Activated CD4-positive, alpha-beta T cell treated with anti-CD3 and anti-CD28 coated beads, Interleukin-2, amount 10 ng/mL, durations not matched to agents 24 days and 14 days (primary cell): ENCODE results near the gene ENTR1. TPM values are rescaled to one million over a fixed set of nuclear protein-coding genes. Genes with fewer than 3 reads are reported as not detected.

ENCODE experiments used
- DNase-seq: peaks from one replicate; pipeline ENCODE4 v3.0.0; 2022
- H3K27ac Mint-ChIP-seq: one replicate; pipeline ENCODE4 v1.8.0; 2022; ENCODE audit warnings: mild to moderate bottlenecking, mixed read lengths
- H3K27me3 Mint-ChIP-seq: one replicate; pipeline ENCODE4 v1.8.0; 2022; ENCODE audit warnings: mixed read lengths
- H3K36me3 Mint-ChIP-seq: one replicate; pipeline ENCODE4 v1.8.0; 2022; ENCODE audit warnings: low read depth, mild to moderate bottlenecking, mixed read lengths
- H3K4me1 Mint-ChIP-seq: one replicate; pipeline ENCODE4 v1.8.0; 2021; ENCODE audit warnings: mixed read lengths
- H3K4me3 Mint-ChIP-seq: one replicate; pipeline ENCODE4 v1.8.0; 2022; ENCODE audit warnings: mild to moderate bottlenecking, moderate library complexity, mixed read lengths
- H3K9me3 Mint-ChIP-seq: one replicate; pipeline ENCODE4 v1.8.0; 2021; ENCODE audit warnings: mixed read lengths
- intact Hi-C: fragments of 100-400 bp; cut with micrococcal nuclease; formaldehyde crosslinking; loops from one replicate; pipeline ENCODE4 v1.15.1; 2023
- total RNA-seq: library from RNA; stranded (reverse); gene quantifications from 2 replicates; pipeline ENCODE4 v1.2.3, GENCODE V29; 2022

The ENTR1 gene
- total RNA-seq, 1 donor from 2014 or later = 60.0 TPM

DNA sequence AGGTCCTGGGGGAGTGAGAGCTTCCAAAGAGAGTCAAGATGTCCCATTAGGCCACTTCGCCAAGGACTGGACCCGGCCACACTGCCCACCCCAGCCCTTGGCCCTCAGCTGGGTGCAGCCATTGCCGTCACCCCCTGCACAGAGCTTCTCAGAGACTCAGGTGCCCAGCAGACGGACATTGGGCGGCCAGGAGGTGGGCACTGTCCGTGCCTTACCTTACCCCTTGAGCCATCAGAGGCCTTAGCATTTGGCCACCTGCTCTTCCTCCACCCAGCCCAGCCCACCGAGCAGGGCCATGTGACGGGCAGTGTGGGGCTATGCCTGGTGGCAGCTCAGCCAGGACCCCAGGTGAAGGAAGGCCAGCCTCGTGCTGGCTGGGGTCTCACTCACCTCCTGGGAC, 43.6 kb downstream of the ENTR1 start:
- no peak overlapping the region for H3K4me3 Mint-ChIP-seq

DNA sequence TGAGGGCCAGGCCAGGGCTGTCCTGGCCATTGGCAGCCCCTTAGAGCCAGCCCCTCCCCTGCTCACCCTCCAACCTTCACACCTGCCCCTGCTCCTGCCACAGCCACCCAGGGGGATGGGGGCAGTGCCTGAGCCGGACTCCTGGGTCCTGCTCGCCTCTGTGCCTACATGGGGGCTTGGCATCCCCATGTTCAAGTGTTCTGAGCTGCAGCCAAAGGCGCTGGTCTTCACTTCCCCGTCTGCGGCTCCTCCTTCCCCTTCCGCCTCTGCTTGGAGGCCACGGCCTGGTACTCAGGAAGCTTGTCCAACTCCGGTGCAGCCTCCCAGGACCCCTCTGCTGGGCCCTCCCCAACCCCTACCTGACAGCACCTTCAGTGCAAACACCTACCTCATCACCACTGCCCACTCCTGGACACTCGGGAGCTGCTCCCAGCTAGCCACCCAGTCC, 44.6 kb downstream of the ENTR1 start:
- no peak for DNase-seq
- intact Hi-C loops = no loop called here
- H3K4me3 Mint-ChIP-seq = no peak overlapping the region
- H3K4me1 Mint-ChIP-seq = peaks cover 4% of the 10 kb centered on the region
- H3K9me3 Mint-ChIP-seq = no peaks in the 10 kb centered on the region
- H3K36me3 Mint-ChIP-seq = peaks cover 5% of the 10 kb centered on the region
- H3K27me3 Mint-ChIP-seq = no peaks in the 10 kb centered on the region
- no peak overlapping the region for H3K27ac Mint-ChIP-seq

More for the DNA sequence above, 43.6 kb downstream of the ENTR1 start:
- Mint-ChIP-seq H3K4me1 (peaks cover 4% of the 10 kb centered on the region), H3K9me3 (no peaks in the 10 kb centered on the region), H3K27me3 (no peaks in the 10 kb centered on the region), H3K27ac (no peak overlapping the region), H3K36me3 (peaks cover 5% of the 10 kb centered on the region)
- DNase-seq = no peak
- intact Hi-C loops = no loop called here

GRCh38 chr9:136364942-136365774, 45.3 kb downstream of the ENTR1 start:
- Mint-ChIP-seq H3K9me3 (no peaks in the 10 kb centered on the region), H3K27ac (no peak overlapping the region), H3K36me3 (peaks cover 5% of the 10 kb centered on the region), H3K4me1 (peaks cover 4% of the 10 kb centered on the region), H3K27me3 (no peaks in the 10 kb centered on the region), H3K4me3 (no peak overlapping the region)
- intact Hi-C loops = no loop called here
- no peak for DNase-seq

DNA sequence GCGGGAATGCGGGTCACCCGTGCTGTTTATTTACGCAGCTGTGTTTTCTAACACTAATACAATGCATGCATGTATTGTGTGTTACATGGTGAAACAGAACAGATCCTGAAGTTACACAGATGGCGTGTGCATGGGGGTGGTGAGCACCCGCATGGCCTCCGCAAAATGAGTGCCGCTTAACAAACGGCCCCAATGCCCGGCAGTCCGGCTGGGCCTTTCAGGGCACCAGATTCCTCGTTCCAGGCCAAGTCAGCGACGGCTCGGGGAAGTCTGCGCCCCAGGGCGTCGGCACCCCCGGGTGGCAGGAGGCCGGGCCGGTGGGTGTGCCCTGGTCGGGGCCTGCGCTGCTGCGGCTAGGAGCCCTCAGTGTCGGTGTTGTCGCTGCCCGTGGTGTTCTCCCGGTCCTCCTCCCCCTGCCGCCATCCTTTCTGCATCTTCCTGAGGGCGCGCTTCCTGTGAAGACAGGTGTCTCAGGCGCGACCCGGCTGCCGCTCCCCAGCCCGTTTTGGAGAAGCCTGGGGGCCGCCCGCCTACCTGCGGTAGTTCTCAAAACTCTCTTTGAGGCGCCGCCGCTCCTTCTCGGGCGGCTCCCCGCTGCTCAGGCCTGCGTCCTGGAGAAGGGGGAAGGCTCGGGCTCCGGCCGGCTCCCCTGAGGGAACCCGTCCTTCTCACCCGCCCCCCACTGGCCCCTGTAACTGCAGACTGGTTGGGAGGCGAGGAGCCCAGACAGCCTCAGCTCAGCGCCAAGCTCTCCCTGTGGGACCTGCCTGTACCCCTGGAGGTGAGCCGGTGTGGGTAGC, 46.3 kb downstream of the ENTR1 start:
- DNase-seq = no peak
- intact Hi-C loops = loop anchor here (1.0 kb wide), 1 partner anchor 36 kb away; the partner anchor contains the start of gene SNAPC4
- Mint-ChIP-seq H3K27me3 (no peaks in the 10 kb centered on the region), H3K9me3 (no peaks in the 10 kb centered on the region), H3K27ac (peak overlapping the region; percentile 16), H3K4me1 (peaks cover 4% of the 10 kb centered on the region), H3K36me3 (peaks cover 5% of the 10 kb centered on the region), H3K4me3 (peak overlapping the region; percentile 53)

DNA sequence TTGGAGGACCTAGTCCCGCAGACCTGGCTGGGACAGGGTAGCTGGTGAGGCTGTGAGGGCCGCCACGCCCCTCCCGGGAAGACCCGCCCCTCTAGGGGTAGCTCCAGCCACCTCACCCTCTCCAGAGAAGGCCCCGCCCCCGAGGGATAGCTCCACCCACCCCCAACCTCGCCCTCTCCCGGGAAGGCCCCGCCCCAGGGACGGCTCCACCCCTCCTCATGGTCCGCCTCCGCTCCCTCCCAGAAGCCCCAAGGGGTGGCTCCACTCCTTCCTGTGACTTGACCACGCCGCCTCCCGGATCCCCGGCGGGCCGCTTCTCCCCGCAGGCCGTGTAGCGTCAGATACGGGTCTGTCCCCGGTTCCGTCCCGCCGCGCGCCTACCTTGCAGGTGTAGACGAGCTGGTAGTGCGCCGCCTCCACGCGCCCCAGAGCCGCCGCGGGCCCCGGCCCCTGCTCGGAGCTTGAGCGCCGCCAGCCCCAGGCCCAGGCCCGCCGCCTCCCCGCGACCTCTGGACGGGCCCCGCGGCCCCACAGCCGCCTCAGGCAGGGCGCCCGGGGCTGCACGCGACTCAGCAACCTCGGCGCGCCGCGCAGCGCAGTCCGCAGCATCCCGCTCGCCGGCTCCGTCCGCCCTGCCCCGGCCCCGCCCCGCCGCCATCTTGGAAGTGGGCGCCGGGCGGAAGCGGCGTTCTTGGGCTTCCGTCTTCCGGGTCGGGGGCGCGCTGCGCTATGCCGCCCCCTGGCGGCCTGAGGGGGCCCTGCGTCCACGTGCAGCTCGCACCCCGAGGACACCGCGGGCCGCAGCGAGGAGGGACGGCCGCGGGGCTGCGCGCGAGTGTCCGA, 47.1 kb downstream of the ENTR1 start, which contains the start of gene DNLZ:
Gene DNLZ (minus strand): TSS at position 639 of the 843 bp plus-strand sequence. CDS start 30 bp downstream, at position 609.
- Mint-ChIP-seq H3K27ac (peak within 1 kb of the TSS; percentile 89), H3K27me3 (no peaks in the 10 kb centered on the region), H3K4me1 (peaks cover 4% of the 10 kb centered on the region), H3K36me3 (peaks cover 5% of the 10 kb centered on the region), H3K4me3 (peak within 1 kb of the TSS; percentile 83), H3K9me3 (no peaks in the 10 kb centered on the region)
- intact Hi-C loops = loop anchor here (1.0 kb wide), 1 partner anchor 37 kb away; the partner anchor contains the start of gene SNAPC4
- DNase-seq = peak; percentile 97

- no peaks in the 10 kb centered on the region for H3K9me3 Mint-ChIP-seq
- intact Hi-C loops = no loop called here
- no peak overlapping the region for H3K4me3 Mint-ChIP-seq
- H3K4me1 Mint-ChIP-seq = peaks cover 4% of the 10 kb centered on the region
- DNase-seq = peak; percentile 63
- no peak overlapping the region for H3K27ac Mint-ChIP-seq
- peaks cover 5% of the 10 kb centered on the region for H3K36me3 Mint-ChIP-seq
- no peaks in the 10 kb centered on the region for H3K27me3 Mint-ChIP-seq
Measured at GRCh38 chr9:136362450-136362784, 48.0 kb downstream of the ENTR1 start.

DNA sequence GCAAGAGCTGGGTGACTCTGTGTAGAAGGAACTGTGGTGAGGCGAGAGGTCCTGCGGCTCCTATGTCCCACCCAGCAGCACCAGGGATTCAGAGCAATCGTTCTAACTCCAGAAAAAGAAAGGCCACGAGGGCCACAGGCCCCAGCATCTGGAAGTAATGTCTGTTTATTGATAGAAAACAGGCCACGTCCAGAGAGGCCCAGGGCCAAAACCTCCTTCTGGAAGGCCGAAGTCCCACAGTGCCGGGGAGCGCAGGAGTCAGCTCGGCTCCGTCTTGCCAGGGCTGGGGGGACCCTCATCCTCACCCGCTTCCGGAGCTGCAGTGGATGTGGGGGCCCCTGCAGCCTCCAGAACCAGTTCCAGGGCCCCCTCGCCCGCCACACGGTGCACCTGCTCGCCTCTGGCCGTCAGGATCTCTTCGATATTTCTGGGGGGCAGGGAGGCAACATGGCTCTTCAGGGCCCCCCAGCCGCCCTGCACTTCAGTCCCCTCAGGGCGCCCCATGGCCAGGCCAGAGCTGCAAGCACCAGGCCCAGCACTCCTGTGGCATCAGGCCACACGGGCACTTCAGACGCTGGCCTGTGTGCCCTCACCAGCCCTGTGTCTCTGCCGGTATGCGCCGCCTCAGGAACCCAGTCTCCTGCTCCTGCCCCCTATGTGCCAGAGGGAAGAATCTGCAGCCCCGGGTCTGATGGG, 48.5 kb downstream of the ENTR1 start:
- H3K27me3 Mint-ChIP-seq = no peaks in the 10 kb centered on the region
- H3K9me3 Mint-ChIP-seq = no peaks in the 10 kb centered on the region
- no peak overlapping the region for H3K4me3 Mint-ChIP-seq
- H3K36me3 Mint-ChIP-seq = peaks cover 5% of the 10 kb centered on the region
- no peak for DNase-seq
- H3K27ac Mint-ChIP-seq = no peak overlapping the region
- H3K4me1 Mint-ChIP-seq = peaks cover 4% of the 10 kb centered on the region
- intact Hi-C loops = no loop called here

DNA sequence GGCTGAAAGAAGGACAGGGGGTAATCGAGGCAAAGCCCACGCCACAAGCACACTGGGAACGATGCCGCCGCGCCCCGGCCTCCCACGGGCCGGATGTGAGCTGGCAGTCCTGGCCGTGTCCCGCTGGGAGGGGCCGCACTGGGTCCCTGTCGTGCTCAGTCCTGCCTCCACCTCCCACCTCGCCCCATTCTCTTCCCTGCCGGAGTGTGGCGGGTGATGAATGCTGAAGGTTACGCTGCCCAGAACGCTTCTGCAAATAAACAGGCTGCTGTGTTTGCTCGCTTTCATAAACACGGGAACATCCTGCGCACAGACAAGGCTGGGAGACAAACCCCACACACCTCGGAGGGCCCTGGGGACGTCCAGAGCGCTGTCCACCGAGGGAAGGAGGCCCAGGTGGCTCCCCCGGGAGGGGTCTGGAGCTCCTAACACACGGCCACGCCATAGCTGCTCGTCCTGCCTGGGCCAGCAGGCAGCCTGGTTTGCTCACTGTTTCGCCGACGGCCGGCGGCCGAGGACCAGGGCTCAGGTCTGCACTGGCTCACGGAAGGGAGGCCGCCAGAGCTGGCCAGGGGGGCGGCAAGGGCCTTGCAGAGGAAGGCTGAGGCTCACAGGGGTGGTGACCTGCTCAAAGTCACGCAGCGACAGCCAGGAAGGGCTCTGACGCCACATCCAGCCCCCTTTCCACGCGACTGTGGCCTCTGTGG, 49.2 kb downstream of the ENTR1 start:
- no peaks in the 10 kb centered on the region for H3K9me3 Mint-ChIP-seq

DNA sequence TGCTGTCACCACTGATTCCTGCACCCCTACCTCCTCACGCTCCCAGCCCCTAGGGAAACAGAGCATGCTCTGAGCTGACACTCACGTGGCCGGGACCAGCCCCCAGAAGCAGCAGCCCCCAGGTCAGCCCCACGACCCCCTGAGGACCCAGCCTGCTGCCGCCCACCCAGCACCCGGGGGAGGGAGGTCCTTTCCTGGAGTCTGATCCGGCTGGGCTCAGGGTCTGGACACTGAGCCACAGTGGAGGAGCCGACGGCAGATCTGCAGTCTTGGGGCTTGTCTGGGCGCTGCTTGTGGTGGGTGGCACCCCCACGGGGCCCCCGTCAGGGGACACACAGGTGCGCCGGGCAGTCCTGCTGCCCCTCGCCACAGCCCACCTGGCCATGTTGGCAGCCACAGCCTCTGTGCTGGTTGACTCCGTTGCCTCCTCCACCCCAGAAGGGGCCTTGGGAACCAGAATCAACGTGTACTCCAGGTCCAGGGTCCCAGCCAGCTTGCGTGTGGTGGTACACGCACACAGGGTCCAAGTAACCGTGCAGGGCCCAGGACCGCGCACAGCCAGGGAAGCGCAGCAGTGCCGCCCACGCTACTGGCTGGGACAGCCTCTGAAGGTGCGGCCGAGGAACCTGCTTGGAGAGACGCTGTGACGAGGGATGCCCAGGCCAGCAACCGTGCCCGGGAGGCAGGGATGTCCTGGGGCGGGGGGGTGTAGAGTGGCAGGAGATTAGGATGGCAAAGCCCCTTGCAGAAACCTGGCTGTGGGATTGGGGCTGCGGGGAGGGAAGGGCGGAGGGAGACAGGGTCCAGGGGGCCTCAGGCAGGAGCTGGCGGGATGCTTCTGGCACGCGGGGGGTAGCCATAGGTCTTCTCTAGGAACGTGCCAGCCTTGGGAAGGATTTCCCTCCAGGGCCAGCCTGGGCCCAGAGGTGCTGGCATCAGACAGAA, 50.4 kb downstream of the ENTR1 start:
- no peak overlapping the region for H3K4me3 Mint-ChIP-seq
- H3K27me3 Mint-ChIP-seq = no peaks in the 10 kb centered on the region
- peaks cover 3% of the 10 kb centered on the region for H3K36me3 Mint-ChIP-seq
- DNase-seq = no peak
- intact Hi-C loops = no loop called here
- no peak overlapping the region for H3K27ac Mint-ChIP-seq
- H3K9me3 Mint-ChIP-seq = no peaks in the 10 kb centered on the region
- peaks cover 4% of the 10 kb centered on the region for H3K4me1 Mint-ChIP-seq

More for the DNA sequence above, 49.2 kb downstream of the ENTR1 start:
- H3K36me3 Mint-ChIP-seq = peaks cover 5% of the 10 kb centered on the region
- no peak for DNase-seq
- intact Hi-C loops = no loop called here
- H3K27me3 Mint-ChIP-seq = no peaks in the 10 kb centered on the region
- no peak overlapping the region for H3K4me3 Mint-ChIP-seq
- peaks cover 4% of the 10 kb centered on the region for H3K4me1 Mint-ChIP-seq
- H3K27ac Mint-ChIP-seq = no peak overlapping the region

GRCh38 chr9:136358888-136359287, 51.5 kb downstream of the ENTR1 start:
- H3K36me3 Mint-ChIP-seq = peaks cover 2% of the 10 kb centered on the region
- DNase-seq = no peak

DNA sequence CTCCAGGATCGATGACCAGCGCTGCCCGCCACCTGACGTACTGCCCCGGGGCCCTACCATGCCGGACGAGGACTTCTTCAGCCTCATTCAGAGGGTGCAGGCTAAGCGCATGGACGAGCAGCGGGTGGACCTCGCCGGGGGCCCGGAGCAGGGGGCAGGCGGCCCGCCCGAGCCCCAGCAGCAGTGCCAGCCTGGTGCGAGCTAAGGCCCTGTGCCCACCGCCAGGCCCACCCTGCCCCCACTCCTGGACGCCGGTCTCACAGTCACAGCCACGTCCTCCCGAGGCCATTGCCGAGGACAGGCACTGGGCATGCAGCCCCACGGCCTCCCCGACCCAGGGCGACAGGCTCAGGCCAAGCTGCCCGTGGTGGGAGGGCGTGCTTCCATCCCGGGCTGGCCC, 52.4 kb downstream of the ENTR1 start:
- Mint-ChIP-seq H3K4me3 (no peak overlapping the region), H3K27me3 (no peaks in the 10 kb centered on the region), H3K4me1 (peaks cover 4% of the 10 kb centered on the region), H3K9me3 (no peaks in the 10 kb centered on the region), H3K36me3 (no peaks in the 10 kb centered on the region), H3K27ac (no peak overlapping the region)
- DNase-seq = no peak
- intact Hi-C loops = no loop called here

More at GRCh38 chr9:136358888-136359287, 51.5 kb downstream of the ENTR1 start:
- intact Hi-C loops = no loop called here
- Mint-ChIP-seq H3K27ac (no peak overlapping the region), H3K4me3 (no peak overlapping the region), H3K9me3 (no peaks in the 10 kb centered on the region), H3K4me1 (peaks cover 4% of the 10 kb centered on the region), H3K27me3 (no peaks in the 10 kb centered on the region)
